Gastrocnemius medialis (tissue), 4 donors: ENCODE results near the gene CSPG5. TPM values are rescaled to one million over a fixed set of nuclear protein-coding genes. Genes with fewer than 3 reads are reported as not detected.

ENCODE experiments used
- ATAC-seq, 2 donors: fragments of 150-250 bp; one replicate each; pipeline ENCODE4 v1.9.1; 2016
- DNase-seq, 2 donors: peaks; one replicate each; pipeline ENCODE4 v3.0.0-alpha.2; 2019
- H3K27ac ChIP-seq, 4 donors: fragments of 200-600 bp; sonication (generic); 1 replicate in 1 of 4; 2 replicates in 3 of 4; pipeline ENCODE4 v1.5.1; 2016 to 2018; ENCODE audit warnings: mild to moderate bottlenecking in 2 of 4, moderate library complexity in 1 of 4
- H3K27me3 ChIP-seq, 3 donors: fragments of 200-600 bp; sonication (generic) in 2 of 3; 1 replicate in 1 of 3; 2 replicates in 2 of 3; pipeline versions ENCODE4 v1.5.1 to v1.6.0; 2016 to 2019; ENCODE audit warnings: mild to moderate bottlenecking in 1 of 3, moderate library complexity in 1 of 3
- H3K36me3 ChIP-seq, 2 donors: fragments of 200-600 bp; sonication (generic) in 1 of 2; one replicate each; pipeline ENCODE4 v1.5.1; 2017 to 2018
- H3K4me1 ChIP-seq, 2 donors: fragments of 200-600 bp; sonication (generic) in 1 of 2; one replicate each; pipeline ENCODE4 v1.5.1; 2016 to 2017; ENCODE audit warnings: mild to moderate bottlenecking in 2 of 2
- H3K4me3 ChIP-seq, 4 donors: fragments of 200-600 bp; sonication (generic) in 3 of 4; 1 replicate in 1 of 4; 2 replicates in 3 of 4; pipeline ENCODE4 v1.5.1; 2016 to 2019; ENCODE audit warnings: mild to moderate bottlenecking in 2 of 4
- H3K9me3 ChIP-seq, 3 donors: fragments of 200-600 bp; sonication (generic) in 2 of 3; 1 replicate in 1 of 3; 2 replicates in 2 of 3; pipeline ENCODE4 v1.5.1; 2016 to 2019
- POLR2A ChIP-seq, 2 donors: fragments of 450-650 bp; IDR thresholded peaks; one replicate each; pipeline ENCODE4 v1.6.1; 2017; ENCODE audit warnings: antibody characterized with exemption in 2 of 2, mild to moderate bottlenecking in 2 of 2, moderate library complexity in 2 of 2
- in situ Hi-C, 4 donors: fragments of 200-750 bp; cut with MboI; loops; one replicate each; pipeline versions ENCODE4 v1.15.0 to v1.8.0; 2017; ENCODE audit warnings: low sequenced_read_pairs in 4 of 4
- intact Hi-C: fragments of 100-400 bp; cut with DNase I; formaldehyde crosslinking; loops from one replicate; pipeline ENCODE4 v1.15.1; 2023; ENCODE audit warnings: low total_unique reads
- total RNA-seq, 4 donors: library from RNA; depleted of rRNA; stranded (reverse); fragments of >200 nt; gene quantifications; one replicate each; pipeline versions ENCODE4 v1.1.0 to v1.2.3, GENCODE V29; 2016
- TF ChIP-seq, protein P1 (sequence below), 5 experiments: fragments of 450-650 bp in 3 of 5; fragments of 200-600 bp in 2 of 5; sonication (generic) in 2 of 5; IDR thresholded peaks in 4 of 5; conservative IDR thresholded peaks in 1 of 5; 1 replicate in 4 of 5; 2 replicates in 1 of 5; pipeline ENCODE4 v1.5.1; 2016 to 2019; ENCODE audit warnings: antibody characterized with exemption in 5 of 5, mild to moderate bottlenecking in 3 of 5, moderate library complexity in 3 of 5

CSPG5 gene
- total RNA-seq, 4 donors from 2014 or later: 0.16 to 0.87 (median 0.29) TPM

DNA sequence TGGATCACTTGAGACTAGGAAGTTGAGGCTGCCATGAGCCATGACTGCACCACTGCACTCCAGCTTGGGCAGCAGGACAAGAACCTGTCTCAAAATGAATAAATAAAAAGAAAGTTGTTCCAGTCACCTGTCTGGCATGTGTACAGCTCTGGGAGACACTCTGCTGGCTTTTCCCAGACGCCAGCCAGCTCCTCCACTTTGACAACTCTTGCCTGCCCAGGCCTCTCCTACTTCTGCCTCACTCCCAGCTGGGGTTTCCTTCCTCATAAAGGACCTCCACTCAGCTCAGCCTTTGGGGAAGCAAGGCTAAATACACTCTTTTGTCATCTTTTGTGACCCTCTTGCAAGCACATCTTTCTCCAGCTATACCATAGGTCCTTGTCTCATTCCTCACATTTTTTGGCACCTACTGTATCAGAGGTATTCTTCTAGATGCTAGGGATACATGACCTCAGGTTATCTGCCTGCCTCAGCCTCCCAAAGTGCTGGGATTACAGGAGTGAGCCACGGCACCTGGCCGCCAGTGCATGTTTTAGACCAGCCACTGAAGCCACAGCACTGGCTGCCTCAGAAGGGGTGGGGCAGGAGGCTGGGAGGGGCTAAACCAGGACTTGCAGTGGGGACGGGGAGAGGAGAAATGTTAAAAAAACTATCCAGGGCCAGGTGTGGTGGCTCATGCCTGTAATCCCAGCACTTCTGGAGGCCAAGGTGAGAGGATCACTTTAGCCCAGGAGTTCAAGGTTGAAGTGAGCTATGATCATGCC, 55.2 kb downstream of the CSPG5 start:
- Histone ChIP-seq H3K27ac (no peak overlapping the region), H3K9me3 (no peaks in the 10 kb centered on the region), H3K4me1 (peaks cover 4% of the 10 kb centered on the region in 2 donors), H3K36me3 (no peaks in the 10 kb centered on the region), H3K4me3 (no peak overlapping the region), H3K27me3 (no peaks in the 10 kb centered on the region)
- no peak for DNase-seq
- in situ Hi-C loops: loop anchor here in 2 of 4 donors (5.0 kb wide), 2 partner anchors 264 to 269 kb away; no protein-coding TSS in a partner anchor
- no peak for ATAC-seq
- no peak for TF ChIP-seq POLR2A (IDR thresholded peaks at IDR 0.05)
- TF ChIP-seq, protein P1, sequence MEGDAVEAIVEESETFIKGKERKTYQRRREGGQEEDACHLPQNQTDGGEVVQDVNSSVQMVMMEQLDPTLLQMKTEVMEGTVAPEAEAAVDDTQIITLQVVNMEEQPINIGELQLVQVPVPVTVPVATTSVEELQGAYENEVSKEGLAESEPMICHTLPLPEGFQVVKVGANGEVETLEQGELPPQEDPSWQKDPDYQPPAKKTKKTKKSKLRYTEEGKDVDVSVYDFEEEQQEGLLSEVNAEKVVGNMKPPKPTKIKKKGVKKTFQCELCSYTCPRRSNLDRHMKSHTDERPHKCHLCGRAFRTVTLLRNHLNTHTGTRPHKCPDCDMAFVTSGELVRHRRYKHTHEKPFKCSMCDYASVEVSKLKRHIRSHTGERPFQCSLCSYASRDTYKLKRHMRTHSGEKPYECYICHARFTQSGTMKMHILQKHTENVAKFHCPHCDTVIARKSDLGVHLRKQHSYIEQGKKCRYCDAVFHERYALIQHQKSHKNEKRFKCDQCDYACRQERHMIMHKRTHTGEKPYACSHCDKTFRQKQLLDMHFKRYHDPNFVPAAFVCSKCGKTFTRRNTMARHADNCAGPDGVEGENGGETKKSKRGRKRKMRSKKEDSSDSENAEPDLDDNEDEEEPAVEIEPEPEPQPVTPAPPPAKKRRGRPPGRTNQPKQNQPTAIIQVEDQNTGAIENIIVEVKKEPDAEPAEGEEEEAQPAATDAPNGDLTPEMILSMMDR (IDR thresholded peaks at IDR 0.05 in 4 of 5, conservative IDR thresholded peaks at IDR 0.05 in 1 of 5): no peak
- intact Hi-C loops: loop anchor here (10.0 kb wide), 1 partner anchor 631 kb away; no protein-coding TSS in a partner anchor

DNA sequence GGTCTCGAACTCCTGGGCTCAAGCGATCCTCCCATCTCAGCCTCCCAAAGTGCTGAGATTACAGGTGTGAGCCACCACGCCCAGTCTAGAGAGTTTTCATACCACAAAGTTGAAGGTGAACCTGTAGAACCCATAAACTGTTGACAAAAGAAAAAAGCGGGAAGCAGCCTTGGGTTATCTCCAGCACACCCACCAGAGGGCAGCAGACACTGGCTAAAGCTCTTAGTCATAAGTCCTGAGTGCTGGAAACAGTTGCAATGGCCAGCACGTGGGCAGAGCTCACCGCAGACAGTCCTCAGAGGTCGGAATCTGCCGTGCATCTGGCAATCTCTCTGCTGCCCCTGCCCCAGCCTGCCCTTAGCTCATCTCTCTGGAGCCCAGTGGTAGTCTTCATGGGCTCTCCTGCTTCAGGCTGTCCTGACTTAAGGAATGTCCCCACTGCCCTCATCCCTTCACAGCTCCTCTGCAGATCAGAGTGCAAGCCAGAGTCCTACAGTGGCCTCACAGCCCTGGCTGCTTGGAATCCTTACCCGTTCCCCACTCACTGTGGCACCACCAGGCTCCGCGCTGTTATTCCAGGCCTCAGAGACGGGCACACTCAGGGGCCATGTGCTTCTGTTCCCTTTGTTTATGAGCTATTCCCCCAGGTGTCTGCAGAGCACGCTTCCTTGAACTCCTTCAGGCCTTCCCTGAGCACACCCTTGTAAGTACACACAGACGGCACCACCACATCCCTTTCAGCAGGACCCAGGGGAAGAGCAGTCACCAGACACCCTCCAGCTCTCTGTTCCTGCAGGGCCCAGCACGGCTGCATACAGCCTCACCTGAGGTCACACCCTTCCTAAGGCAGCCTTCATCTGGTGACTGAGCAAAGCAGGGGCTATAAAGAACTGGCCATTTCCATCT, 56.3 kb downstream of the CSPG5 start:
- H3K4me3 ChIP-seq: no peak overlapping the region
- peaks cover 4% of the 10 kb centered on the region in 2 donors for H3K4me1 ChIP-seq
- no peaks in the 10 kb centered on the region for H3K36me3 ChIP-seq
- no peaks in the 10 kb centered on the region for H3K27me3 ChIP-seq
- no peaks in the 10 kb centered on the region for H3K9me3 ChIP-seq
- no peak overlapping the region for H3K27ac ChIP-seq
- intact Hi-C loops: loop anchor here (1.0 to 10.0 kb wide), 2 partner anchors 267 to 632 kb away; no protein-coding TSS in a partner anchor
- ATAC-seq (peak; percentile 98 to 99), DNase-seq (peak; percentile 72 to 83)
- in situ Hi-C loops: loop anchor here in 2 of 4 donors (5.0 kb wide), 2 partner anchors 265 to 270 kb away; no protein-coding TSS in a partner anchor
- TF ChIP-seq POLR2A (IDR thresholded peaks at IDR 0.05): no peak
- TF ChIP-seq, protein P1 (IDR thresholded peaks at IDR 0.05 in 4 of 5, conservative IDR thresholded peaks at IDR 0.05 in 1 of 5): peak; percentile 89 to 95 (median 94)

DNA sequence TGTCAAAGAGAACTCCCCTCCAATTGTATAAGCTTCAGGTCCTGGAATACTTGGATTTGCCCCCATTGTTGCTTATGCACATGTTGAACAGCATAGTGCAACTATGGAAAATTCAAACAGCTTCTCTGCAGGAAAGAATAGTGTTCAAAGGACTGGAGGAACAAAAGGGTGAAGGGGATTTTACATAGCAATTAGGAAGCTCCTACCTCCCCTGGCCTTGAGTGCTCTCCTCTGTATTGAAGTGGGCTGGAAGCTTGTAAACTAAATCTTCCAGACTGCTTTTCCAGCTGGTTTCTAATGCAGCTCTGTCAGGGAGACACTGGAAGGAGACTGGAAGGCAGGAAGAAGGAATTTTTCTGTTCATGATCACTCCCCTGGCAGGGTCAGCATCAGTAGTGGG, 57.9 kb downstream of the CSPG5 start:
- in situ Hi-C loops (loop anchor here in 2 of 4 donors (5.0 kb wide), 2 partner anchors 267 to 272 kb away; no protein-coding TSS in a partner anchor), intact Hi-C loops (loop anchor here (10.0 kb wide), 1 partner anchor 634 kb away; no protein-coding TSS in a partner anchor)
- DNase-seq: no peak

DNA sequence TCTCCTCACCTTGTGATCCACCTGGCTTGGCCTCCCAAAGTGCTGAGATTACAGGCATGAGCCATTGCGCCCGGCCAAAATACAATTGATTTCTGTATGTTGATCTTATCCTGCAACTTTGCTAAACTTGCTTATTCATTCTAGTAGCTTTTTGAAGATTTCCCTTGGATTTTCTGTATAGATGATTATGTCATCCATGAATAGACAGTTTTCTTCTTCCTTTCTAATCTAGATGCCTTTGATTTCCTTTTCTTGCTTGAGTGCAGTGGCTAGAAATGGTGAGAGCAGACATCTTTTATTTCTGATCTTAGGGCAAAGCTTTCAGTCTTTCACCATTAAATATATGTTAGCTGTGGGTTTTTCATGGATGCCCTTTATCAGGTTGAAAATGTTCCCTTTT, 60.7 kb downstream of the CSPG5 start:
- ATAC-seq (no peak), DNase-seq (no peak)
- Histone ChIP-seq H3K27ac (no peak overlapping the region), H3K4me3 (no peak overlapping the region), H3K36me3 (no peaks in the 10 kb centered on the region), H3K9me3 (no peaks in the 10 kb centered on the region), H3K27me3 (no peaks in the 10 kb centered on the region), H3K4me1 (peaks cover 4% of the 10 kb centered on the region in 2 donors)
- in situ Hi-C loops: loop anchor here in 1 of 4 donors (5.0 kb wide), 1 partner anchor 274 kb away; no protein-coding TSS in a partner anchor
- TF ChIP-seq, protein P1 (IDR thresholded peaks at IDR 0.05 in 4 of 5, conservative IDR thresholded peaks at IDR 0.05 in 1 of 5): no peak
- TF ChIP-seq POLR2A (IDR thresholded peaks at IDR 0.05): no peak
- intact Hi-C loops: no loop called here

More for the DNA sequence above, 57.9 kb downstream of the CSPG5 start:
- TF ChIP-seq, protein P1 (IDR thresholded peaks at IDR 0.05 in 4 of 5, conservative IDR thresholded peaks at IDR 0.05 in 1 of 5): no peak
- TF ChIP-seq POLR2A (IDR thresholded peaks at IDR 0.05): no peak
- no peak overlapping the region for H3K4me3 ChIP-seq
- H3K9me3 ChIP-seq: no peaks in the 10 kb centered on the region
- H3K36me3 ChIP-seq: no peaks in the 10 kb centered on the region
- peaks cover 4% of the 10 kb centered on the region in 2 donors for H3K4me1 ChIP-seq
- H3K27me3 ChIP-seq: no peaks in the 10 kb centered on the region
- H3K27ac ChIP-seq: no peak overlapping the region
- ATAC-seq: no peak
